Natural killer cell (primary cell): ENCODE results near the gene RHCG. TPM values are rescaled to one million over a fixed set of nuclear protein-coding genes. Genes with fewer than 3 reads are reported as not detected.

Experiments used
- ATAC-seq, 3 donors: fragments of 150-1000 bp in 2 of 3; fragments of 200-7000 bp in 1 of 3; cut with Tn5 transposase; 1 replicate in 1 of 3; 2 replicates in 2 of 3; pipeline ENCODE4 v1.10.0; 2021; ENCODE audit warnings: mild to moderate bottlenecking in 2 of 3, moderate library complexity in 2 of 3
- DNase-seq, 2 donors: peaks; one replicate each; pipeline versions ENCODE4 v3.0.0 to v3.0.0-alpha.2; 2013 to 2021; ENCODE audit warnings: mixed read lengths in 1 of 2
- H3K27ac ChIP-seq: one replicate; pipeline ENCODE4 v1.5.1; 2013; ENCODE audit warnings: mild to moderate bottlenecking, low read length
- H3K27me3 ChIP-seq: one replicate; pipeline ENCODE4 v1.6.1; 2013; ENCODE audit warnings: low read length; ENCODE audit not compliant: control insufficient read depth, insufficient read depth
- H3K36me3 ChIP-seq: one replicate; pipeline ENCODE4 v1.6.1; 2013; ENCODE audit warnings: low read length; ENCODE audit not compliant: control insufficient read depth, insufficient read depth
- H3K4me1 ChIP-seq: one replicate; pipeline ENCODE4 v1.6.1; 2013; ENCODE audit warnings: low read length; ENCODE audit not compliant: control insufficient read depth, insufficient read depth
- H3K4me3 ChIP-seq: one replicate; pipeline ENCODE4 v1.5.1; 2013; ENCODE audit warnings: low read length
- H3K9me3 ChIP-seq: one replicate; pipeline ENCODE4 v1.6.1; 2013; ENCODE audit warnings: low read length; ENCODE audit not compliant: control insufficient read depth, insufficient read depth
- H3K27ac Mint-ChIP-seq, 2 donors: one replicate each; pipeline ENCODE4 v1.8.0; 2022; ENCODE audit warnings: mild to moderate bottlenecking in 2 of 2, mixed read lengths in 2 of 2, moderate library complexity in 1 of 2
- H3K27me3 Mint-ChIP-seq, 2 donors: one replicate each; pipeline ENCODE4 v1.8.0; 2022; ENCODE audit warnings: low read depth in 2 of 2, mixed read lengths in 2 of 2
- H3K36me3 Mint-ChIP-seq: one replicate; pipeline ENCODE4 v1.8.0; 2022; ENCODE audit warnings: mixed read lengths
- H3K4me1 Mint-ChIP-seq, 2 donors: one replicate each; pipeline ENCODE4 v1.8.0; 2022; ENCODE audit warnings: mixed read lengths in 2 of 2
- H3K4me3 Mint-ChIP-seq: one replicate; pipeline ENCODE4 v1.8.0; 2022; ENCODE audit warnings: mild to moderate bottlenecking, moderate library complexity, mixed read lengths
- H3K9me3 Mint-ChIP-seq, 2 donors: one replicate each; pipeline ENCODE4 v1.8.0; 2022; ENCODE audit warnings: mixed read lengths in 2 of 2
- CTCF ChIP-seq: fragments of 200-600 bp; IDR thresholded peaks from one replicate; pipeline ENCODE4 v1.8.0; 2022; ENCODE audit warnings: antibody characterized with exemption
- WGBS: methylation state at CpG from one replicate; pipeline ENCODE4 v1.1.7; 2013; ENCODE audit warnings: missing lambda C conversion rate; ENCODE audit not compliant: insufficient coverage; 5-methylcytosine and 5-hydroxymethylcytosine counted together
- intact Hi-C: fragments of 100-400 bp; cut with micrococcal nuclease; formaldehyde crosslinking; loops from one replicate; pipeline ENCODE4 v1.14.2; 2022
- total RNA-seq, 4 donors: library from RNA; stranded (reverse); fragments of 120-200 nt in 1 of 4; gene quantifications; one replicate each; pipeline versions ENCODE4 v1.2.3 to v1.2.4, GENCODE V29; 2013 to 2022

RHCG gene
- total RNA-seq, 3 donors from 2014 or later (not counting 1 experiment from before 2014, with no cell fraction given), result not detected

- no peaks in the 10 kb centered on the region for H3K4me1 ChIP-seq
- no peaks in the 10 kb centered on the region for H3K4me1 Mint-ChIP-seq
- H3K27me3 ChIP-seq, result no peaks in the 10 kb centered on the region
- no peak for ATAC-seq
- no peaks in the 10 kb centered on the region for H3K9me3 Mint-ChIP-seq
- no peak overlapping the region for H3K4me3 Mint-ChIP-seq
- no peaks in the 10 kb centered on the region for H3K36me3 Mint-ChIP-seq
- H3K27ac ChIP-seq, result no peak overlapping the region
- TF ChIP-seq CTCF, result no peak
- H3K27me3 Mint-ChIP-seq, result peaks cover 7 to 12% of the 10 kb centered on the region in 2 donors
- H3K36me3 ChIP-seq, result no peaks in the 10 kb centered on the region
- intact Hi-C loops, result no loop called here
- H3K4me3 ChIP-seq, result no peak overlapping the region
- H3K27ac Mint-ChIP-seq, result no peak overlapping the region
- no peak for DNase-seq
- WGBS, result 87% methylated on average over 5 of the region's 5 CpGs
- H3K9me3 ChIP-seq, result no peaks in the 10 kb centered on the region
Measured at GRCh38 chr15:89530976-89531375, 34.6 kb upstream of the RHCG start.

GRCh38 chr15:89528757-89529352, 32.5 kb upstream of the RHCG start:
- ATAC-seq (no peak), DNase-seq (no peak)
- no peak overlapping the region for H3K4me3 Mint-ChIP-seq
- Histone ChIP-seq H3K27ac (no peak overlapping the region), H3K4me3 (no peak overlapping the region), H3K36me3 (no peaks in the 10 kb centered on the region), H3K9me3 (no peaks in the 10 kb centered on the region), H3K4me1 (no peaks in the 10 kb centered on the region), H3K27me3 (no peaks in the 10 kb centered on the region)
- no peak overlapping the region for H3K27ac Mint-ChIP-seq
- H3K4me1 Mint-ChIP-seq, result no peaks in the 10 kb centered on the region
- H3K27me3 Mint-ChIP-seq, result no peaks in the 10 kb centered on the region
- intact Hi-C loops, result no loop called here
- WGBS, result 81% methylated on average over 6 of the region's 6 CpGs
- no peak for TF ChIP-seq CTCF
- no peaks in the 10 kb centered on the region for H3K9me3 Mint-ChIP-seq
- H3K36me3 Mint-ChIP-seq, result no peaks in the 10 kb centered on the region

GRCh38 chr15:89526601-89527441, 30.4 kb upstream of the RHCG start:
- H3K27ac ChIP-seq, result no peak overlapping the region
- no peaks in the 10 kb centered on the region for H3K4me1 ChIP-seq
- no peaks in the 10 kb centered on the region for H3K9me3 Mint-ChIP-seq
- H3K27me3 Mint-ChIP-seq, result peaks cover 4 to 7% of the 10 kb centered on the region in 2 donors
- no peaks in the 10 kb centered on the region for H3K27me3 ChIP-seq
- H3K27ac Mint-ChIP-seq, result no peak overlapping the region
- no peak overlapping the region for H3K4me3 ChIP-seq
- no peak for TF ChIP-seq CTCF
- DNase-seq (no peak), ATAC-seq (no peak)
- no peaks in the 10 kb centered on the region for H3K4me1 Mint-ChIP-seq
- no peaks in the 10 kb centered on the region for H3K9me3 ChIP-seq
- WGBS, result 84% methylated on average over 10 of the region's 10 CpGs
- no peaks in the 10 kb centered on the region for H3K36me3 ChIP-seq
- no peaks in the 10 kb centered on the region for H3K36me3 Mint-ChIP-seq
- H3K4me3 Mint-ChIP-seq, result no peak overlapping the region
- intact Hi-C loops, result no loop called here
